Stromal cell of bone marrow (primary cell): ENCODE results near the gene BCAN.

ENCODE experiments used
- DNase-seq: peaks from one replicate; pipeline ENCODE4 v3.0.0-alpha.2; 2012; ENCODE audit warnings: low read depth

The BCAN gene

GRCh38 chr1:156677616-156678596 lies 36.0 kb downstream of the BCAN start:
- DNase-seq, result peak; percentile 63

DNA sequence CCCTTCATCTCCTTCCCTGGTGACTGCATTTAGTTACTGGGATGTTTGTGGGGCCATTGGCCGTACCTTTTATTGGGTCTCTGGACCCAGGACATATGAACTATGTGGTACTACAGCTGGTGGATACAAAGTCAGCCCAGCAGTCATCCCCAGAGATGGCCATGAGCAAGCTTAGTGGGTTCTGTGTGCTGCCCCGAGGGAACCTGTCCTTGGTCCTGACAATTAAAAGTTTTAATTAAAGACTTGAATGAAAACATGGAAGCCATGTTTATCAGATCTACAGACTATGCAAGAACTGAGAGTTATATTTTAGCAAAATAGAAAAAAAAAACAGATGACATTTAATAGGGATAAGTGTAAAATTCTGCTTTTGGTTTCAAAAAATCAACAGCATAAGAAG lies 38.1 kb downstream of the BCAN start:
- no peak for DNase-seq

DNA sequence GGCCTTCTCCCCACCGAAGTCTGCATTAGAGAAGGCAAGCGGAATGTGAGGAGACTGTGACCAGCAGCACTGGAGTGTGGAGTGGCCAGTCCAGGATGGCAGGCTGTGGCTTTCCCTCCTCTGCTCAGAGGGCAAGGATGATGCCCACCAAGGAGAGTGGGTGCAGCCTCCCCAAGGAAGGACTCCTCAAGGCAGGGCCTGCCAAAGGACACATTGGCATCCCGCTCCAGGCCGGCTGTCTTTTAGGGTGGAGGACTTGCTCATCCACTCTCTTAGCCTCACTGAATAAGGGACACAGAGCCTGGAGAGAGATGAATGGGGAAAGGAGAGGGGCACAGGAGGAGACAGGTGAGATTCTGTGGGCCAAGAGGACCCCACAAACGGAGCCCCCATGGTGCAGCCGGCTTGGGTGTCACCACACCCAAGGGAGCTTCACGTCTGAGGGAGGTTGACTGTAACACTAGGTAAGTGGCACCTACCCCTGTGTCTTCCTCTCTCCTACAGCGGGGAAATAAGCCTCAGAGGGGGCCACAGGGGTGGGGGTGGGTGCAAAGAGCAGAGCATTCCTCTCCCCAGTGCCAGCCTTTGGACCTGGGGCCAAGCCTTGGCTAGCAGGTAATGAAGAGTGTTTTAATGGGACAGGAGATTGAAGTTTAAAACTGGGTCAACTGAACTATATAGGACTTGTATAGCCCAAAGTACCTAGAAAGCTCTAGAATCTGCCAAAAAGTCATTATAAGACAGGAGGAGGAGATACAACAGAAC lies 39.5 kb downstream of the BCAN start:
- DNase-seq, result no peak

- DNase-seq, result no peak
Observed at GRCh38 chr1:156682166-156682890, 40.4 kb downstream of the BCAN start.

- DNase-seq, result peak; percentile 58
Observed at GRCh38 chr1:156684227-156684782, 42.4 kb downstream of the BCAN start.

- DNase-seq, result peak; percentile 52
Observed at GRCh38 chr1:156689035-156689952, 47.4 kb downstream of the BCAN start.

DNA sequence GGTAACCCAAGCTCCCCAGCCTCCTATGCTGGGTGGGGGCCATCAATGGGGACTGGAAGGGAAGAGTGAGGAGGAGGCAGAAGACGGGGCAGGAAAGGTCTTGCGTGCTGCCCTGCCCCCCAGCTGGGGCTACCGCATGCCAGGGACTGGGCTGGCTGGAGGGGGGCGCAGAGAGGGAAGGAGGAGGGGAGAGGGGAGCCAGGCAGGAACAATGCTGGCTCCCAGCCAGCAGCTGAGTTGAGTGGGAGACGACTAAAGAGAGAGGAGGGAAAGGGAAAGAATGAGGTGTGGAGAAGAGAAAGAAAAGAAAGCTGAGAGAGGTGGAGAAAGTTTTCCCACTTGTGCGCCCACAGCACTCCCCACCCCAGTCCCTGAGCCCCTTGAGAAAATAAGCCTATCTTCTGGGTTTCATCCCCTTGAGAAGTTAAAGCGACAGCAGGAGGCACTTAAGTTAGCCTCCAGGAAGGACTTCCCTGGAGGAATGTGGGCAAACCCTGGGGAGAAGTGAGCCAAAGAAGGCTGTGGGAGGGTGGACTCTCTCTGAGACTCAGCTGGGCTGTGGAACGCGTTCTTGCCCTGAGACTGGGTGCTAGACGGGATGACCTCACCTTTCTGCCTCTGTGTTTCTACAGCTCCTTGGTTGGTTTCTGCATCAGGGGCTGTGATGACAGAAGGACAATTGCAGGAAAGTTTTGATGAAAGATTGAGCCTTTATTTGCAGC lies 48.2 kb downstream of the BCAN start:
- no peak for DNase-seq

GRCh38 chr1:156690675-156691036 lies 48.7 kb downstream of the BCAN start:
- no peak for DNase-seq

DNA sequence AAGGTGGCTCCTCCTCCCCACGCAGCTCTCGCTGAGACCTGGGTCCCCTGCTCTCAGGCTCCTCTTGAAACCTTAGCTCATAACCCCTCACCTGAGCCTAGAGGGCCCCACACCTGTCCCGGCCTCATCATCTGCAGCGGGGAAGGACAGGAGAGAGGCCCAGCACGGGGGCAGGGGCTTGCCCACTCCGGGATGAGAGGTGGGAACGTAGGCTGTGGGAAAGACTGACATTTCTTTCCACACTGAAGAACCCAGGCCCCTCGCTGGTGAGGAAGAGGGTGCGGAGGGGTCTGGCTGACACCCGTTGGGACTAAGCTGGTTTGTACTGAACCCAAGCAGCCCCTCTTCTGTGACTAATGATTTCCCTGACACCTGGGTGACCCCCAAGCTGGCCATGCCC lies 49.3 kb downstream of the BCAN start:
- no peak for DNase-seq

DNA sequence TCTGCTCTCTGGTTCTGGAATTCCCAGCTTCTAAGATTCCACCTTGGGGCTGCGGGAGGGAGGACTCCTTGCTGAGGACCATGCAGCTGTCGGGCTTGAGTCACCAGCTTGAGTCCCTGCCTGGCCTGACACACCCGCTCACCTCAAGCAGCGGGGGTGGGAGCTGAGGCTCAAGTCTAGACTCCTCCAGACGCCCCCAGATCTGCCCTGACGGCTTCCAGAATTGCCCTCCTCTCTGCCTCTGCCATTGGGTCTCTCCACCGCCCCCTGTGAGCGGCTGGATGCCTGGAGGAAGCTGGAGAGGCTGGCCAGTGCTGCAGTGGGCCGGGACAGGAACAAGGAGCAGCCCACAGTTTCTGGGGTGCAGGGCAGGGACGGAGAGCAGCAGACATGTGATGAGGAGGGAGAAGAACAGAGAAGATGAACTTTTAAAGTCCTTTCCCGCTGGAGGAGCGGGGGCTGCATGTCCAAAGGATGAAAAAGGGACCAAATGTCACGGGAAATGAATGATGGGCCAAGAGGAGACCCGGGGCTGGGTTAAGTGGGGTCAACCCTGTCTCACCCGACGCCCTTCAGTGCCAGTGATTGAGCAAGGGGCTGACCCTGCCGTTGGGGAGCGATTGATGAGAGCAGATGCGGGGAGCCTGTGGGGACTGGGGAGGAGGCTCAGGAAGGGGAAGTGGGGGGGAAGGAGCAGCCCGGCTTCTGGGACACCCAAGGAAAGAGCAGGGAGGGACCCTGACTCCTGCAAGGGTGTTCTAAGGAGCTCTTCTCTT lies 49.9 kb downstream of the BCAN start:
- no peak for DNase-seq

DNA sequence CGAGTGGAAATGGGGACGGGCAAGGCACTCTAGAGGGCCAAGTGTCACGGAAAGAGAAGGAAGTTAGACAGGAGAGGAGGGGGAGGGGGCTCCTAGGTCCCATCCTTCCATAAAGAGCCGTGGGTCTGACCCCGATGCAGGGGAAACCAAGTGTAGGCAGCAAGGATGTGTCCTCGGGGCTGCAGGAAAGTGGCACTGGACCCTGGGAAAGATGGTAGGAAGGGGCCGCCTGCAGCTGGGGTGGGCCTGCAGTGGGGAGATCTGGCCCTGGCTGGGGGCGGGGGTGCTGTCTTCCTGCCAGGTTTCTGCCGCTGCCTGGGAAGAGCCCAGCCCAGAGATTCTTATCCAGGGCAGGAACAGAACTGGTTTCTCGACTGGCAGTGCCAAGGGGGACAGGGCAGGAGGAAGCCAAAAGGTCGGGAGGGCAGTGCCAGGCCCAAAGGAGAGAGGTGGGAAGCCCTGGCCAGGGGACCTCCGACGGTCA lies 50.6 kb downstream of the BCAN start:
- DNase-seq, result no peak

GRCh38 chr1:156692925-156693847 lies 51.3 kb downstream of the BCAN start:
- no peak for DNase-seq

DNA sequence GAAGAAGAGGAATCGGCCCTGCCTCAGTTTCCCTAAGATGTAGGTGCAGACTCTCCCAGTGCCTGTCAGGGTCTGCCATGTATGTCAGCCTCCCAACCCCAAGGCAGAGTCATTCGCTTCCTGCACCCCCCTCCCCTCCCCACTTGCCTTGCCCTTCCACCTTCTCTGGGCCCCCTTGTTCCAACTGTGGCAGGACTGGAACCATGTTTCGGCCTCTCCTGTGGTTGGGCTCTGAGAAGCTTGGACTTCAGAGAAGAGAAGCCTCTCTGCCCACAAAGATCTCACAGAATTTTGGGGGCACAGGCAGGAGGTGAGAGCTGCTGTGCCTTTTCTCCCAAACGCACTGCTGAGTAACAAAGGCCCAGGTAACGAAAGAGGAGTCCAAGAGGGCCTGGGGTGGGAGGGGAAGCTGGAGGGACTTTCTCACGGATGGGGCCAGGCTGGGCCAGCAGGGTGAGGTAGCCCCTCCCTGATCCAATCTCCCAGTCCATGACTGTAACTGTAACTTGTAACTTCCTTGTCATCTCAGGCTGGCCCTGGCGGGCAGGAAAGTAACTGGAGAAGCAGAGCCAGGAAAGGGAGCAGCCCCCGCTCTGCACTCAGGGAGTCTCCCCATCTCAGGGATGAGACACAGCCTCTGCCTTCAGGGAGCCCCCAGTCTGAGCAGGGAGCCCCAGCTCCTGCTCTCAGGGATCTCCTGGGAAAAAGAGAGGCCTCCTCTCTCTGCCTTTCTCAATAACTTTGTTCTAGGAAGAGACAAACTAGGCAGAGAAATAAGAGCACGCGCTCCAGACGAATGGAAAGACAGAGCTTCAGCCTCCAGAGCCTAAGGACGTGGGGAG lies 52.2 kb downstream of the BCAN start:
- no peak for DNase-seq

DNA sequence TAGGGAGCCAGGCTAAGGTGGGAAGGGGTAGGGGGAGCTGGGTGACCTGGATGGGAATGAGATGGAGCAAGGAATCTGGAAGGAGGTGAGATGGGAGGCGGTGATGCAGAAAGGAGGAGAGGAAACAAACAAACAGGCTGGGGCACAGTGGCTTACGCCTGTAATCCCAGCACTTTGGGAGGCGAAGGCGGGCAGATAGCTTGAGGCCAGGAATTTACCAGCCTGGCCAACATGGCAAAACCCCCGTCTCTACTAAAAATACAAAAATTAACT lies 52.7 kb downstream of the BCAN start:
- DNase-seq, result no peak

DNA sequence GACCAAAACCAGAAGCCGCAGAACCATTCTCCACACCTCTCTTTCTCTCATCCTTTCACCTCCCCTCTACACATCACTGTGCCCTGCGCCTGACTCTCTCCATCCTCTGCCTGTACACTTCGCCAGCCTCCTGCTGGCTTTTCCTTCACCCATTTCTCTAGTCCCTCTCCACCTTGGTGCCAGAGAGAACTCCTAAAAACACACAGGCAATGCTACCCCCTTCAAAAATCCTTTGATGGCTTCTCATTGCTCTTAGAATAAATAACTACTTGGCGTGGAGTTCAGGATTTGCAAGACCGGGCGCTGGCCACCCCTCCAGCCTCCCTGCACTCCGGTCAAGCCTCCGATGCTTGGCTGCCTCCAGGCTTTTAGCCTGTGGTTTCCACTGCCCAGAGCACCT lies 54.8 kb downstream of the BCAN start:
- no peak for DNase-seq

DNA sequence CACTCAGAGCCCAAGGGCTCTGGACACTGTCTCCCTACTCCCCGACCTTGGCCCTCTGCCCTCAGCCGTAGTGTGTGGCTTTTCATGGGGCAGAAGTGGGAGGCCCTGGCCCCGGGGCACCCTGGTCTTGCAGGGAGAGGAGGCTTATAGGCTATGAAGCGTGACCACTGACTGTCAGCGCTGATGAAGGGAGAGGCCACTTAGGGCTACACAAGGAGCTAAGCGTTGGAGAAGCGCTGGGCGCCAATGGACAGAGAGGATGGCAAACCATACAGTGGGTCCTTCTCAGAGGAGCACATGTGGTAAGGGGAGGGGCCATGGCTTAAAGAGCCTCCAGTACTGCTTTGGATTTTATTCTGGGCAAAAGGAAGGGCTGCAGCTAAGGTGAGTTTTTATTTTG lies 55.6 kb downstream of the BCAN start:
- DNase-seq, result no peak

GRCh38 chr1:156698995-156699394 lies 57.1 kb downstream of the BCAN start:
- no peak for DNase-seq
